Measurements from ENCODE around the gene WWOX.

DNA sequence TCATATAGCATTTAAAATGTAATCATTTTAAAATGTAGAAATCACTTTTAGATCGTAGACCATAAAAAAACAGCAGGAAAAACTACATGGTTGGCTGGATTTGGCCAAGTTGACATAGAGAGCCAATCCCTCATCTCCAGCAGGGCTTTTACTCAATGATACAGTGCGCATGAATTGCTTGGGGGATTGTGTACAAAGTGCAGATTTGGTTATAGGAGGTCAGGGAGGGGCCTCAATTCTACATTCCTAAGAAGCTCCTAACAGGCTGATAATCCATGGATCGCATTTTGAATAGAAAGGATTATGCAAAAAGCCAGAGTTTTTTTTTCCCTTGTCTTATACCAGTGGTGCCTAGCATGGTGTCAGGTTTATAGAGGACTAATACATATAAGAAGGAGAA lies 1056.0 kb downstream of the WWOX start:
- TF ChIP-seq, protein P1, sequence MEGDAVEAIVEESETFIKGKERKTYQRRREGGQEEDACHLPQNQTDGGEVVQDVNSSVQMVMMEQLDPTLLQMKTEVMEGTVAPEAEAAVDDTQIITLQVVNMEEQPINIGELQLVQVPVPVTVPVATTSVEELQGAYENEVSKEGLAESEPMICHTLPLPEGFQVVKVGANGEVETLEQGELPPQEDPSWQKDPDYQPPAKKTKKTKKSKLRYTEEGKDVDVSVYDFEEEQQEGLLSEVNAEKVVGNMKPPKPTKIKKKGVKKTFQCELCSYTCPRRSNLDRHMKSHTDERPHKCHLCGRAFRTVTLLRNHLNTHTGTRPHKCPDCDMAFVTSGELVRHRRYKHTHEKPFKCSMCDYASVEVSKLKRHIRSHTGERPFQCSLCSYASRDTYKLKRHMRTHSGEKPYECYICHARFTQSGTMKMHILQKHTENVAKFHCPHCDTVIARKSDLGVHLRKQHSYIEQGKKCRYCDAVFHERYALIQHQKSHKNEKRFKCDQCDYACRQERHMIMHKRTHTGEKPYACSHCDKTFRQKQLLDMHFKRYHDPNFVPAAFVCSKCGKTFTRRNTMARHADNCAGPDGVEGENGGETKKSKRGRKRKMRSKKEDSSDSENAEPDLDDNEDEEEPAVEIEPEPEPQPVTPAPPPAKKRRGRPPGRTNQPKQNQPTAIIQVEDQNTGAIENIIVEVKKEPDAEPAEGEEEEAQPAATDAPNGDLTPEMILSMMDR (conservative IDR thresholded peaks at IDR 0.05; ENCODE audit: low read depth, low read length), result no peak
- TF ChIP-seq RAD21 (IDR thresholded peaks at IDR 0.05; ENCODE audit: low read length) (no peak), BHLHE40 (IDR thresholded peaks at IDR 0.05; ENCODE audit: low read depth, low read length) (no peak), POLR2A (IDR thresholded peaks at IDR 0.05; ENCODE audit: low read depth, low read length) (no peak), FOS (IDR thresholded peaks at IDR 0.05; ENCODE audit: low read depth, low read length) (no peak), CEBPB (IDR thresholded peaks at IDR 0.05; ENCODE audit: low read depth, low read length) (no peak), RCOR1 (IDR thresholded peaks at IDR 0.05; ENCODE audit: insufficient replicate concordance, low read length) (no peak), RFX5 (IDR thresholded peaks at IDR 0.05; ENCODE audit: low read depth, low read length) (no peak), SMC3 (IDR thresholded peaks at IDR 0.05; ENCODE audit: low read depth, low read length) (no peak), MAFK (IDR thresholded peaks at IDR 0.05; ENCODE audit: low read depth, low read length) (no peak), CHD1 (IDR thresholded peaks at IDR 0.05; ENCODE audit: low read depth, low read length) (no peak), MAZ (IDR thresholded peaks at IDR 0.05; ENCODE audit: borderline replicate concordance, low read depth, low read length) (no peak)
- TF ChIP-seq, protein P2, sequence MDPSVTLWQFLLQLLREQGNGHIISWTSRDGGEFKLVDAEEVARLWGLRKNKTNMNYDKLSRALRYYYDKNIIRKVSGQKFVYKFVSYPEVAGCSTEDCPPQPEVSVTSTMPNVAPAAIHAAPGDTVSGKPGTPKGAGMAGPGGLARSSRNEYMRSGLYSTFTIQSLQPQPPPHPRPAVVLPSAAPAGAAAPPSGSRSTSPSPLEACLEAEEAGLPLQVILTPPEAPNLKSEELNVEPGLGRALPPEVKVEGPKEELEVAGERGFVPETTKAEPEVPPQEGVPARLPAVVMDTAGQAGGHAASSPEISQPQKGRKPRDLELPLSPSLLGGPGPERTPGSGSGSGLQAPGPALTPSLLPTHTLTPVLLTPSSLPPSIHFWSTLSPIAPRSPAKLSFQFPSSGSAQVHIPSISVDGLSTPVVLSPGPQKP (IDR thresholded peaks at IDR 0.05; ENCODE audit: borderline replicate concordance, low read depth, low read length), result no peak
- TF ChIP-seq, protein P3, sequence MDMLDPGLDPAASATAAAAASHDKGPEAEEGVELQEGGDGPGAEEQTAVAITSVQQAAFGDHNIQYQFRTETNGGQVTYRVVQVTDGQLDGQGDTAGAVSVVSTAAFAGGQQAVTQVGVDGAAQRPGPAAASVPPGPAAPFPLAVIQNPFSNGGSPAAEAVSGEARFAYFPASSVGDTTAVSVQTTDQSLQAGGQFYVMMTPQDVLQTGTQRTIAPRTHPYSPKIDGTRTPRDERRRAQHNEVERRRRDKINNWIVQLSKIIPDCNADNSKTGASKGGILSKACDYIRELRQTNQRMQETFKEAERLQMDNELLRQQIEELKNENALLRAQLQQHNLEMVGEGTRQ (IDR thresholded peaks at IDR 0.05; ENCODE audit: low read depth, low read length), result no peak
